Memory B cell (primary cell): ENCODE data around the gene IPO13.

Experiments
- ATAC-seq: fragments of 150-1000 bp; cut with Tn5 transposase; 2 replicates; pipeline ENCODE4 v1.10.0; 2021; ENCODE audit warnings: low read depth, mild to moderate bottlenecking, moderate library complexity
- DNase-seq, 2 donors: peaks; one replicate each; pipeline ENCODE4 v3.0.0; 2022; ENCODE audit warnings: low spot score in 2 of 2
- H3K27ac Mint-ChIP-seq: one replicate; pipeline ENCODE4 v1.8.0; 2022; ENCODE audit warnings: mild to moderate bottlenecking, moderate library complexity, mixed read lengths
- H3K27me3 Mint-ChIP-seq: one replicate; pipeline ENCODE4 v1.8.0; 2022; ENCODE audit warnings: mixed read lengths
- H3K36me3 Mint-ChIP-seq: one replicate; pipeline ENCODE4 v1.8.0; 2022; ENCODE audit warnings: mild to moderate bottlenecking, mixed read lengths
- H3K4me1 Mint-ChIP-seq: one replicate; pipeline ENCODE4 v1.8.0; 2022; ENCODE audit warnings: mixed read lengths
- H3K4me3 Mint-ChIP-seq: one replicate; pipeline ENCODE4 v1.8.0; 2022; ENCODE audit warnings: mild to moderate bottlenecking, moderate library complexity, mixed read lengths
- H3K9me3 Mint-ChIP-seq: one replicate; pipeline ENCODE4 v1.8.0; 2022; ENCODE audit warnings: mixed read lengths

IPO13 gene

DNA sequence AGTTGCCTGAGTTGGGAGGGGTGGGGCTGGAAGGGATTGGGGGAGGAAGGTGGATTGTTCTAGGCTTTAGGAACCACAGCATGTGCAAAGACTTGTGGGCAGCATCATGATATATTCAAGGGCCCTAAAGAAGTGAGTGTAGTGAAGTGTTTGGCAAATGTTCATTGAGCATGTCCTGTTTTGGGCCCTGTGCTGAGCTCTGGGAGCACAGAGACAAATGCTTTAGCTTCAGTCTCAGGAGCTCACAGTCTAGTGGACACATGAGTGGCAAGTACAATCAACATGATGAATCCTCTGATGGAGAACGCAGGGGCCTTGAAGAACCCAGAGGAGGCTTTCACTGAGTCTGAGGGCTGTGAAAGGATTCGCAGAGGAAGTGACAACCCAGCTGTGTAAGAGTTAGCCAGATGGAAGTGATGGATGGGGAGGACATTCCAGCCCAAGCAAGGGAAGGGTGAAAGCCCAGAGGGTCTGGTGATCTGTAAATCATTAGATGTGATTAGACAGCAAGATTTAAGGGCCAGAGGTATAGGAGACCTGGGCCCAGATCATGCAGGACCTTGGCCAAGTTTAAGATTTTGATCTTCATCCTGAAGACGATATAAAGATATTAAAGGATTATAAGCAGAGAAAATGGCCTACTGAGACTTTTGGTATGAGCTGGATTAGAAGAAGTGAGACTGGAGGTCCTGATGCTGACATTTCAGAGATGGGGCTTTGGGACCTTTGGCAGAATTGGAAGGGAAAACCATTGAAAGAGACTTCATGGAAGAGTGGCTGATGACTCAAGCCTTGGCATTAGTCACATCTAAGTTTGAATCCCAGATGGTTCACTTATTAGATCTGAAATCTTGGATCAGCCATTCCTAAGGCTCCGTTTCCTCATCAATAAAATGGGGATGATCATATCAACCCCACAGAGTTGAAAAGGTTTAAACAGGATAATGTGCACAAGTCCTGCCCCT, 4.6 kb downstream of the IPO13 start:
- ATAC-seq = no peak
- H3K27me3 Mint-ChIP-seq = no peaks in the 10 kb centered on the region
- no peaks in the 10 kb centered on the region for H3K9me3 Mint-ChIP-seq
- peaks cover 6% of the 10 kb centered on the region for H3K36me3 Mint-ChIP-seq
- H3K4me1 Mint-ChIP-seq = peaks cover 22% of the 10 kb centered on the region
- no peak overlapping the region for H3K27ac Mint-ChIP-seq
- no peak for DNase-seq
- H3K4me3 Mint-ChIP-seq = no peak overlapping the region

DNA sequence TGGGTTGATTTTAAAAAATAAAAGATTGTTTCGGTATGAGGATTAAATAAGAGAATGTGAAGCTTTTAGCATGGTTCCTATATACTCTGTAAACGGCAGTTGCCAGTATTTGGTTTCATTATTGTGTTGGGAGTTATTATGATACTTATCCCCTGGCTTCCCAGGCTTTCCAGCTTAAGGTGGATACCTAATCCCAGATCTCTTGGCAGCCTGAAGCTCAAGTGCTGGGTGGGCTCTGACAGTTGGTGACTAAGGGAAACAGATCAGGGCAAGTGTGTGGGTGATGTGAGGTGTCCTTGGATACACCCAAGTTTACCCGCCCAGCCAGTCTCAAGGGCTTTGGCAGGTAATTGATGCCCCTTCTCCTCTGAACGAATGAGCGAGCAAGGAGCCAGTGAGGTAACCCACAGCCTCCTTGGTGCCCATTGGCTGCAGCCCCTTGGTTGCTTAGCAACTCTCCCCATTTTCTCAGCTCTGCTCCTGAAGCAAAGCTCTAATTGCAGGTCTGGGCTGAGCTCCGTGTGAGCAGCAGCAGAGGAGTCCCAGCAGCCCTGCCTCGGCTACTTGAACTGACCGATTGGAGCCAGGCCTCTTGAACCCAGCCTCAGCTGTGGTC, 6.1 kb downstream of the IPO13 start:
- ATAC-seq = no peak
- no peak overlapping the region for H3K4me3 Mint-ChIP-seq
- H3K4me1 Mint-ChIP-seq = peaks cover 21% of the 10 kb centered on the region
- no peaks in the 10 kb centered on the region for H3K27me3 Mint-ChIP-seq
- no peaks in the 10 kb centered on the region for H3K9me3 Mint-ChIP-seq
- H3K36me3 Mint-ChIP-seq = peaks cover 10% of the 10 kb centered on the region
- no peak for DNase-seq
- H3K27ac Mint-ChIP-seq = no peak overlapping the region

DNA sequence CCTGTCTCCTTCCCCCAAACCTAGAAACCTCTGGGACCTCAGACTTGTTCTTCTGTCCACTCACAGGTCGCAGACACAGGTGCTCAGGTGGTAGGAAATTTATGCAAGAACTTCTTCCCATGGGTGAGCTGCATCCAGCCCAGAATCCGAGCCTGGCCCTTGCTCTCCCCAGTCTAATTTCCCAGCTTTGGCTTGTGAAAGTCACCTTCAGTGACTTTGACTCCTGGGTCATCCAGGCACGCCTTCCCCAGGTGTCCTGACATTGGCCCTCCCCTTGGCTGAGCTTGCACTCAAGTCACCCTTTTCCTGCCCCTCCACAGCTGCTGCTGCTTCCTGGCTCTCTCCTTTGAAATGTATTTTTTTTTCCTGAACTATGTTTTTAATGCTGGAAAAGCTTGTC, 6.6 kb downstream of the IPO13 start:
- Mint-ChIP-seq H3K4me3 (no peak overlapping the region), H3K27me3 (no peaks in the 10 kb centered on the region), H3K36me3 (peaks cover 13% of the 10 kb centered on the region), H3K9me3 (no peaks in the 10 kb centered on the region), H3K27ac (no peak overlapping the region), H3K4me1 (peaks cover 18% of the 10 kb centered on the region)
- DNase-seq = no peak
- ATAC-seq = no peak

DNA sequence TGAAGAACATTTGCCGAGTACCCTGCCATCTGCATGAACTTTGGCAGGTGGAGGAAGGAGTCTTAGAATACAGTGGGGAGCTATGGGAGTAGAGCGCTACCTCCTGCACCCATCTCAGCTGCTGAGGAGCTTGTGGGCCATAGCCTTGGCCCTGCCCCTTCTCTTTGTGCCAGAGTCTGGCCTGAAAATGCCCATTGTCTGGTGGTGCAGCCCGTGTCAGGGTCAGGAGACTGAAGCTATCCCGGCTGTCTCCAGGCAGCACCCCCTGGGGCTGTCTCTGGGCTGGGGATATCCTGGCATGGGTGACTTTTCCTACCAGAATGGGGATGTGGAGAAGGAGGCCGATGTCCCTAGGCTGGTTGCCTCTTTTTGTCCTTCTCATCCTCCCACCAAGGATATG, 7.3 kb downstream of the IPO13 start:
- DNase-seq = no peak
- Mint-ChIP-seq H3K4me3 (no peak overlapping the region), H3K27me3 (no peaks in the 10 kb centered on the region), H3K9me3 (no peaks in the 10 kb centered on the region), H3K4me1 (peaks cover 18% of the 10 kb centered on the region), H3K36me3 (peaks cover 15% of the 10 kb centered on the region), H3K27ac (no peak overlapping the region)
- ATAC-seq = no peak

DNA sequence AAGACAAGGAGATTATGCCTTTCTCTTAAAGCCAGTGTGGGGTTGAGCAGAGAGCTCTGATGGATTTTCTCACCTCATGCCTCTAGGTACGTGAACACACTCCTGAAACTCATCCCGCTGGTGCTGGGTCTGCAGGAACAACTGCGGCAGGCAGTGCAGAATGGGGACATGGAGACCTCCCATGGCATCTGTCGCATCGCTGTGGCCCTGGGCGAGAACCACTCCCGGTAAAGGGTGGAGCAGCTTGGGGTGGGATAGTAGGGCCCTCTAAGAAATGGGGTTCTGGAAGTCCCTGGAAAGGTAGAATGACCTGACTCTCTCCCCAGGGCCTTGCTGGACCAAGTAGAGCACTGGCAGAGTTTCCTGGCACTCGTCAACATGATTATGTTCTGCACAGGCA, 9.5 kb downstream of the IPO13 start:
- Mint-ChIP-seq H3K27me3 (no peaks in the 10 kb centered on the region), H3K27ac (no peak overlapping the region), H3K4me1 (peaks cover 7% of the 10 kb centered on the region), H3K4me3 (no peak overlapping the region), H3K9me3 (no peaks in the 10 kb centered on the region), H3K36me3 (peaks cover 13% of the 10 kb centered on the region)
- ATAC-seq = no peak
- DNase-seq = no peak

DNA sequence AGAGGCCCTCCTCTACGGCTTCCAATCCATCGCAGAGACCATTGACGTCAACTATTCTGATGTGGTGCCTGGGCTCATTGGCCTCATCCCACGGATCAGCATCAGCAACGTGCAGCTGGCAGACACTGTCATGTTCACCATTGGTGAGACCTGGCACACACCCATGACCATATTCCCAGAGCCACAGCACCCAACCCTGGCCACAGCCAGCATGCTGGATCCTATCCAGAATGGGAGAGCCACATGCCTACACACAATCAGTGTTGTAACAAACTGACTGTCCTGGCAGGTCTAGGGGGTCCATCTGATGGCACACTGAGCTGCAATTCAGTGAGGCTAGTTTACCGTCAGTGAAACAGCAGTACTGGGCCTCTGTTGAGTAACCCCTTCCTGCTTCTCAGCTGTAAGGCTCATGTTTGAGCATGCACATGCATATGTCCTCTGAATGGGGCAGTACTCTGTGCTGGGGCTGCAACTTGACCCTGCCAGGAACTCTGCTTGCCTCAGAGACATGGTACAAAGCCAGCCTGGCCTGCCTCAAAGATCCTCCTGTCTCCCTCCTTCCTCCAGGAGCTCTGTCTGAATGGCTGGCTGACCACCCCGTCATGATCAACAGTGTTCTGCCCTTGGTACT, 10.8 kb downstream of the IPO13 start:
- DNase-seq = no peak
- H3K4me1 Mint-ChIP-seq = peaks cover 7% of the 10 kb centered on the region
- H3K27ac Mint-ChIP-seq = no peak overlapping the region
- no peak overlapping the region for H3K4me3 Mint-ChIP-seq
- H3K36me3 Mint-ChIP-seq = peaks cover 17% of the 10 kb centered on the region
- no peaks in the 10 kb centered on the region for H3K27me3 Mint-ChIP-seq
- ATAC-seq = no peak
- no peaks in the 10 kb centered on the region for H3K9me3 Mint-ChIP-seq

DNA sequence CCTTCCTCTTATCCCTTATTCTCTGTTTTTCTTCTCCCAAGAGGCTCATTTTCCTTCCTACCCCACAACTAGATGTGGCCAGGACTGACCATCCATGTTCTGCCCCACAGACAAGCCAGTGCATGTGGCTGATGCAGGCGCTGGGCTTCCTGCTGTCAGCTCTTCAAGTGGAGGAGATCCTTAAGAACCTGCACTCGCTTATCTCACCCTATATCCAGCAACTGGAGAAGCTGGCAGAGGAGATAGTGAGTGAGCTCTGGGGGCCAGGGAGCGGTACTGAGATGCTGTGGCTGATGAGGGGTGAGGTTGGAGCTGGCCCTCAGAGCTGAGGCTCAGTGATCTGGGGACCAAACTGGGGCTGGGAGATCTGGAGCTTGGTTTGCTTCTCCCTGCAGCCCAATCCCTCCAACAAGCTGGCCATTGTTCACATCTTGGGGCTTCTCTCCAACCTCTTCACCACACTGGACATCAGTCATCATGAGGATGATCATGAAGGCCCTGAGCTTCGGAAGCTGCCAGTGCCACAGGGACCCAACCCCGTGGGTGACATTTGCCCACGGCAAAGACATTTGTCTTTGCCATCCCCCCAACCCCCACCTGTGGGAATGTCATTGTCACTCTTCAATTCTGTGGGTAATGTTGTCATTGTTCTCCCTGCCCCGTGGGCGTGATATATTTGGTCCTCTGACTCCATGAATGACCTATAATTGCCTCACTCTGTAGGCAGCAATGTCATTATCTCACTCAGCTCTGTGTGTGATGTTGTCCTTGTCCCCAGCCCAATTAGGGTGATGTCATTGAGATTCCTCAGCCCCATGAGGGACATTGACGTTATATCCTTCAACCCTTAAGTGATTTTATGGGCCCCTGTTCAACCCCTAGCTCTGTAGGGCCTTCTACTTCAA, 11.9 kb downstream of the IPO13 start:
- Mint-ChIP-seq H3K9me3 (no peaks in the 10 kb centered on the region), H3K4me1 (peaks cover 7% of the 10 kb centered on the region), H3K36me3 (peaks cover 18% of the 10 kb centered on the region), H3K4me3 (no peak overlapping the region), H3K27ac (no peak overlapping the region), H3K27me3 (no peaks in the 10 kb centered on the region)
- ATAC-seq (no peak), DNase-seq (no peak)

DNA sequence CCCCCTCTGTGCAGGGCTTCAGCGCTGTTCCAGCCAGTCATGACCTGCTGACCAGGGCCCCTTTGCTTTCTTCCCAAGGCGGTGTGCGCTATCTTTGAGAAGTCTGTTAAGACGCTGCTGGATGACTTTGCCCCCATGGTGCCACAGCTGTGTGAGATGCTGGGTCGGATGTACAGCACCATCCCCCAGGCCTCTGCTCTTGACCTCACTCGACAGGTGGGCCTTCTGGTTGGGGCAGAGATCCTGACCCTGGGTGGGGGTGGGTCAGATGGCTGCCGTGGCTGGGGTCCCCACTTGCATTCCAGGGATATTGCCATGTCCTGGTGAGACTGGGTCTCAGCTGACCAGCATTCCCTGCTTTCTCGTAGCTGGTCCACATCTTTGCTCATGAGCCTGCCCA, 14.0 kb downstream of the IPO13 start:
- Mint-ChIP-seq H3K27me3 (no peaks in the 10 kb centered on the region), H3K4me1 (no peaks in the 10 kb centered on the region), H3K36me3 (peaks cover 18% of the 10 kb centered on the region), H3K27ac (no peak overlapping the region), H3K4me3 (no peak overlapping the region), H3K9me3 (no peaks in the 10 kb centered on the region)
- ATAC-seq (no peak), DNase-seq (no peak)

DNA sequence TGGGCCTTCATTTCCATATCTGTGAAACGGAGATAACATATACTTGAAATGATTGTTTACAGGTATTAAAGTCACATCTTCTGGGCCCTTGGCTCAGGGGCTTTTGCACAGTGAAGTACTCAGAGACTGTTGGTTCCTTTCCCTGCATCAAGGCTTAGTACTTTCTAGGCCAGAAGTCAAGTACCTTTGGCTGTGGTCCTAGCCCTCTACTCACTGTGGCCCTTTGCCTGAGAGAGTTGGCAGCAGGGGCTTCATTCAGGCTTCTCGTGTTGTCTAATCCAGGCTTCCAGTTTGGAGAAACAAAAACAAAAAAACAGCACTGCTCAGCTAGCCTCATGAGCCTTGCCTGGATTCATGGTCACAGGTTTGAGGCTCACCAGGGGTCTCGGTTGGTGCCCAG, 14.9 kb downstream of the IPO13 start:
- Mint-ChIP-seq H3K27me3 (no peaks in the 10 kb centered on the region), H3K27ac (no peak overlapping the region), H3K9me3 (no peaks in the 10 kb centered on the region), H3K4me1 (no peaks in the 10 kb centered on the region), H3K36me3 (peaks cover 18% of the 10 kb centered on the region), H3K4me3 (no peak overlapping the region)
- ATAC-seq (no peak), DNase-seq (no peak)

DNA sequence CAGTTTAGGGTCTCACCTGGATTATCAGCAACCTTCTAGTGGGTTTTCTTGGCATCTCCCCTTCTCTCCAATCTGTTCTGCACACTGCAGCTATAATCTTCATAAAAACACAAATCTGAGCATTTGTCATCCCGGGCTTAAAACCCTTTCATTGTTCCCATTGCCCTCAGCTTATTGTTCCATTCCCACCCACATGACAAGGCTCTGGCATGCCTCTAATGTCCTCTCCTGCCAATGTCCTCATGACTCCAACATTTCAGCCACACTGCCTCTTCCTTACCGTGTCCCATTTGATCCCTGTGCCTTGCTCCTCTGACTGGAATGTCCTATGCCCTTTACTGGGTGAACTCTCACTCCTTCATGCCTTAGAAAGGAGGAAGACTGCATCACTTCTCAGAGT, 15.6 kb downstream of the IPO13 start:
- ATAC-seq = no peak
- H3K9me3 Mint-ChIP-seq = no peaks in the 10 kb centered on the region
- no peak overlapping the region for H3K27ac Mint-ChIP-seq
- no peaks in the 10 kb centered on the region for H3K27me3 Mint-ChIP-seq
- no peak overlapping the region for H3K4me3 Mint-ChIP-seq
- no peak for DNase-seq
- peaks cover 15% of the 10 kb centered on the region for H3K36me3 Mint-ChIP-seq
- no peaks in the 10 kb centered on the region for H3K4me1 Mint-ChIP-seq

DNA sequence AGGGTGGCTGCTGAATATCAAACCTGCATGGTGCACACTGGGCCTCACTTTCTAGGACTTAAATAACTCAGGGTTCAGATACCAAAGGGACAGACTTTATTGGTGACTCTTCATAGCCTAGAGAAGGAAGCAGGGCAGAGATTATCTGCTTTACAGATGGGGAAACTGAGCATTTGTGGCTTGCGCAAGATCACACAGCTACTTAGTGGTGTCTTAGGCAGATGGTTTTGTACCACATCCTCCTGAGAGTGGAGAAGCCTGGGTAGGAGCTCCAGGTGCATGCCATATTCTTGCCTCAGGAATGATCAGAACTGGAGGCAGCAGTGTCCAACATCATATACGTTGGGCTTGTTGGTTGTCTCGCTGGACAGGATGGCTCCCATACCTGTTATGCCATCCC, 16.3 kb downstream of the IPO13 start:
- Mint-ChIP-seq H3K9me3 (no peaks in the 10 kb centered on the region), H3K4me1 (no peaks in the 10 kb centered on the region), H3K27me3 (no peaks in the 10 kb centered on the region), H3K27ac (no peak overlapping the region), H3K36me3 (peaks cover 12% of the 10 kb centered on the region), H3K4me3 (no peak overlapping the region)
- no peak for ATAC-seq
- no peak for DNase-seq

DNA sequence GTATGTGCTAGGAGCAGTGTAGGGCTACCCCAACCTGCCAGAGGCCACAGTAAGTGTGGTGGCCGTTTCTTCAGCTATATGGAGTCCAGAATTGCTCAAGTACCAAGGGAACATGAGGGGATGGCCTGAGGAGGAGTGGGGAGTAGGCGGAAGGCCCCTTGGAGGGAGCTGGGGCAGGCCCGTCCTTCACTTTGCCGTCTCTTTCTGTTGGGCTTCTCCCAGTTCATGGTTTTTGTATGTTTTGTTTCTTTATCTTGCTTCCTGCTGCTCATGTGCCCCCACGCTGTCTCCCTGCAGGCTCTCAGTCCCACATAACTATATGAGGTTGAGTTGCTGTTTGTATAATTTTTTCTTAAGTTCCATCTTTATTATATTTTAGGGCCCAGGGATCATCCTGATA, 17.1 kb downstream of the IPO13 start:
- Mint-ChIP-seq H3K36me3 (peaks cover 10% of the 10 kb centered on the region), H3K4me3 (no peak overlapping the region), H3K4me1 (no peaks in the 10 kb centered on the region), H3K27ac (no peak overlapping the region), H3K9me3 (no peaks in the 10 kb centered on the region), H3K27me3 (no peaks in the 10 kb centered on the region)
- ATAC-seq = no peak
- DNase-seq = no peak

DNA sequence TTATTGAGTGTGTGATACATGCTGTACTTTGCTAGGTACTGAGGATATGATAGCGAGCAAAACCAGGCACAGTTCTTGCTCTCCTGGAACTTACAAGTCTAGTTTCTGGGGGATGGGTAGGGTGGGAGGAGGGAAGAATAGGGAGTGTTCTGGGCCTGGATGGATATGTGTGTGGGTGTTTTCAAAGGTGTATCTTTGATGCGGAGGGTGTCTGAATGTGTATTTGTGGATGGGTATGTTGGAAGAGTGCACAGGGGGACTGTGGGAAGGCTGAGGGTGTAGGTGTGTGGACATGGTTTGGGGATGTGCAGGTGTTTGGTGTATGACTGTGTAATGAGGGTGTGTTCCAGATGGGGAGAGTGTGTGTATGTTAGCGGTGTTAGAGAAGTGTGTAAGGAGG, 18.6 kb downstream of the IPO13 start:
- no peaks in the 10 kb centered on the region for H3K9me3 Mint-ChIP-seq
- no peaks in the 10 kb centered on the region for H3K27me3 Mint-ChIP-seq
- no peak for ATAC-seq
- peaks cover 7% of the 10 kb centered on the region for H3K36me3 Mint-ChIP-seq
- no peak overlapping the region for H3K27ac Mint-ChIP-seq
- H3K4me3 Mint-ChIP-seq = no peak overlapping the region
- H3K4me1 Mint-ChIP-seq = peaks cover 8% of the 10 kb centered on the region
- no peak for DNase-seq
